Measurements from ENCODE around the gene MT1F.

MT1F gene

DNA sequence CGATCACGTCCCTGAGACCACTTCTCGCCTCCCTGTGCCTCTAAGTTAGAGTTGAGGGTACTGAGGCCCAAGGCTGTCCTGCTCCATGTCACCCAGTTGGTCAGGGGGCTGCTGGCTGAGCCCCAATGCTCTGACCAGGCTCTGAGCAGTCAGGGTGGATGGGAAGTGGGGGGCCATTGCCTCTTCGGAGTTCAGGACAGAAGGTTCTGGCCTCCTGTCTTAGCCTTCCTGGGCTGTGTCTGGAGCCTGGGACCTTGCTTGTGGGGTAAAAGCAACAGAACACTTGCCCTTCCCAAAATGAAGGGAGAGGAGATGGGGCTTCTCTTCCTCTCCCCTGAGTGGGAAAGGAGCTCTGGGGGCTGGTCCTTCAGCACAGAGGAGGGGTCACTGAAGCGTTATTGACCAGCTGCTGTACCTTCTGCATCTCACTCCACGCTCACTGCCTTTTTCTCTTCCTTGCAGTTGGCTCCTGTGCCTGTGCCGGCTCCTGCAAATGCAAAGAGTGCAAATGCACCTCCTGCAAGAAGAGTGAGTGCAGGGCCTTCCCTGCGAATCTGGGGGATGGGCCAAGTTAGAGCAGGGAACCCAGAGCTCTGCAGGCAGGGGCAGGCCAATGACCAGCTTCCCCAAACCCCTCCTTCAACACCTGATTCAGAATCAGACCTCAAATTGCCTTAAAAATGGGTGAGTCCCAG, 25.1 kb downstream of the MT1F start:
- Histone ChIP-seq H3K4me3 (ENCODE audit: low read length) (peak overlapping the region; percentile 94), H3K9me3 (ENCODE audit: insufficient read depth, low read length) (no peaks in the 10 kb centered on the region), H2AFZ (ENCODE audit: low read depth, low read length) (peak overlapping the region; percentile 79), H3K27ac (ENCODE audit: low read length) (no peak overlapping the region), H4K20me1 (ENCODE audit: insufficient read depth, low read length) (no peaks in the 10 kb centered on the region), H3K27me3 (ENCODE audit: low read depth, low read length) (no peaks in the 10 kb centered on the region), H3K9ac (ENCODE audit: low read length) (peak overlapping the region; percentile 78), H3K79me2 (ENCODE audit: low read length) (no peaks in the 10 kb centered on the region), H3K36me3 (replicated peaks; ENCODE audit: low read depth, low read length) (no peaks in the 10 kb centered on the region), H3K4me2 (ENCODE audit: low read length) (peak overlapping the region; percentile 99), H3K4me1 (ENCODE audit: low read length) (peaks cover 14% of the 10 kb centered on the region)
- TF ChIP-seq EZH2phosphoT487 (IDR thresholded peaks at IDR 0.05; ENCODE audit: low read depth) = no peak
- TF ChIP-seq, protein P1, sequence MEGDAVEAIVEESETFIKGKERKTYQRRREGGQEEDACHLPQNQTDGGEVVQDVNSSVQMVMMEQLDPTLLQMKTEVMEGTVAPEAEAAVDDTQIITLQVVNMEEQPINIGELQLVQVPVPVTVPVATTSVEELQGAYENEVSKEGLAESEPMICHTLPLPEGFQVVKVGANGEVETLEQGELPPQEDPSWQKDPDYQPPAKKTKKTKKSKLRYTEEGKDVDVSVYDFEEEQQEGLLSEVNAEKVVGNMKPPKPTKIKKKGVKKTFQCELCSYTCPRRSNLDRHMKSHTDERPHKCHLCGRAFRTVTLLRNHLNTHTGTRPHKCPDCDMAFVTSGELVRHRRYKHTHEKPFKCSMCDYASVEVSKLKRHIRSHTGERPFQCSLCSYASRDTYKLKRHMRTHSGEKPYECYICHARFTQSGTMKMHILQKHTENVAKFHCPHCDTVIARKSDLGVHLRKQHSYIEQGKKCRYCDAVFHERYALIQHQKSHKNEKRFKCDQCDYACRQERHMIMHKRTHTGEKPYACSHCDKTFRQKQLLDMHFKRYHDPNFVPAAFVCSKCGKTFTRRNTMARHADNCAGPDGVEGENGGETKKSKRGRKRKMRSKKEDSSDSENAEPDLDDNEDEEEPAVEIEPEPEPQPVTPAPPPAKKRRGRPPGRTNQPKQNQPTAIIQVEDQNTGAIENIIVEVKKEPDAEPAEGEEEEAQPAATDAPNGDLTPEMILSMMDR (IDR thresholded peaks at IDR 0.05; ENCODE audit: low read depth, low read length) = no peak

DNA sequence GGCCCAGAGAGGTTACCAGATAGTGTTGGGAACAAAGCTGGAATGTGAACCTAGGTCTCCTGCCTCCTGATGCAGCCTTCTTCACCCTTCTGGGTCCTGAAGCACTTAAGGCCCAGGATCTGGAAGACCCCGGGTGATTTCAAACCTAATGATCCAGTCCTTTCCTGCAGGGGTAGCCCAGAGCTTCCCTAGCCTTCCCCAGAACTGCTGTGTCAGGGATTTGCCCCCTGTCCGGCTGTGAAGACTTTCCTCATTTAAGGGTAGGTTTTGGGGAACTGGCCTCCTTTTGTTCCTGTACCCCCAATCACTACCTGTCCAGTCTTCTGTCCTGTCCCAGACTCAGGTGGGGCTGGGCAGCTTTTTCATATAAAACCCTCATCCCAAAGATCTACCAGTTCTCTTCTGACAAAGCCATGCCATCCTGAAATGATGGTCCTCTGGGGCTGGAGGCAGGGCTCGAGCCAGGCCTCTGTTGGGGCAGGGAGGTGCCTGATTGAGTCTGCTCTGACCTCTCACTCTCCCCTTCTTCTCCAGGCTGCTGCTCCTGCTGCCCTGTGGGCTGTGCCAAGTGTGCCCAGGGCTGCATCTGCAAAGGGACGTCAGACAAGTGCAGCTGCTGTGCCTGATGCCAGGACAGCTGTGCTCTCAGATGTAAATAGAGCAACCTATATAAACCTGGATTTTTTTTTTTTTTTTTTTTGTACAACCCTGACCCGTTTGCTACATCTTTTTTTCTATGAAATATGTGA, 25.8 kb downstream of the MT1F start:
- Histone ChIP-seq H3K4me3 (ENCODE audit: low read length) (peak overlapping the region; percentile 94), H2AFZ (ENCODE audit: low read depth, low read length) (no peak overlapping the region)

DNA sequence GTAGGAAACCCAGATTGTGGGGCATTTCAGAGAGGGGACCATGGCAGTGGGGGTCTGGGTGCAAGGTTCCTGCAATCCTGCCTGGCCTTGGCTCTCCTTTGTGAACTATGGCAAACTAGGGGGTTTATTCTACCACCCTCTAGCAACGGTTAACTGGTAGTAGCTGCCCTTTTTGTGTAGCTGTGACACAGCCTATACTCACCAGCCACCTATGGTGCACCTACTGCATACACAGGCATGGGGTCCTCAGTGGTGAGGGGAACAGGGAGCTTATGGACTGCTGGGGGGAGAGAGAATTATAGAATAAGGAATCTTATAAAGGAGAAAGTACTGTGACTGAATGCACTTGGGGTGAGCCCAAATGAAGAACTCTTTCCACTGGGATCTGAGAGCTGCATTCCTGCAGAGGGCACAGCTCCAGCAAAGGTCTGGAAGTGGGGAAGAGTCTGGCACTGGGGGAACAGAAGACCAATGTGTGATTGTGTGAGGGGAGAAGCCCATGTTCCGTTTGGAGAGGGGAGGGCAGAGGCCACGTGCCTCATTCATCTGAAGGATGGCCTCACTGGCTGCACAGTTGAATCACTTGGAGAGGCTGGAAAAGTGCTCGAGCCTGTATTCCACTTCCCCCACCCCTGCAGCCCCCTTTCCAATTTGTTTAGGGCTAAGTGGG, 26.6 kb downstream of the MT1F start:
- no peaks in the 10 kb centered on the region for H3K79me2 ChIP-seq (ENCODE audit: low read length)
- H3K9me3 ChIP-seq (ENCODE audit: insufficient read depth, low read length) = no peaks in the 10 kb centered on the region
- no peak overlapping the region for H3K9ac ChIP-seq (ENCODE audit: low read length)
- H3K27ac ChIP-seq (ENCODE audit: low read length) = no peak overlapping the region
- TF ChIP-seq, protein P1 (IDR thresholded peaks at IDR 0.05; ENCODE audit: low read depth, low read length) = no peak
- no peak for TF ChIP-seq EZH2phosphoT487 (IDR thresholded peaks at IDR 0.05; ENCODE audit: low read depth)
- H2AFZ ChIP-seq (ENCODE audit: low read depth, low read length) = no peak overlapping the region
- H4K20me1 ChIP-seq (ENCODE audit: insufficient read depth, low read length) = no peaks in the 10 kb centered on the region
- no peak overlapping the region for H3K4me3 ChIP-seq (ENCODE audit: low read length)
- H3K27me3 ChIP-seq (ENCODE audit: low read depth, low read length) = no peaks in the 10 kb centered on the region; the same call in 1 of the 2 replicates
- H3K4me2 ChIP-seq (ENCODE audit: low read length) = no peak overlapping the region
- H3K36me3 ChIP-seq (replicated peaks; ENCODE audit: low read depth, low read length) = no peaks in the 10 kb centered on the region
- H3K4me1 ChIP-seq (ENCODE audit: low read length) = peaks cover 14% of the 10 kb centered on the region

More for the DNA sequence above, 25.8 kb downstream of the MT1F start:
- no peak overlapping the region for H3K27ac ChIP-seq (ENCODE audit: low read length)
- peak overlapping the region; percentile 99 for H3K4me2 ChIP-seq (ENCODE audit: low read length)
- H3K27me3 ChIP-seq (ENCODE audit: low read depth, low read length) = no peaks in the 10 kb centered on the region
- H3K4me1 ChIP-seq (ENCODE audit: low read length) = peaks cover 14% of the 10 kb centered on the region
- no peak for TF ChIP-seq EZH2phosphoT487 (IDR thresholded peaks at IDR 0.05; ENCODE audit: low read depth)
- TF ChIP-seq, protein P1 (IDR thresholded peaks at IDR 0.05; ENCODE audit: low read depth, low read length) = no peak
- no peaks in the 10 kb centered on the region for H4K20me1 ChIP-seq (ENCODE audit: insufficient read depth, low read length)
- no peaks in the 10 kb centered on the region for H3K36me3 ChIP-seq (replicated peaks; ENCODE audit: low read depth, low read length)
- H3K9ac ChIP-seq (ENCODE audit: low read length) = peak overlapping the region; percentile 78; the same call in 1 of the 2 replicates
- no peaks in the 10 kb centered on the region for H3K79me2 ChIP-seq (ENCODE audit: low read length)
- no peaks in the 10 kb centered on the region for H3K9me3 ChIP-seq (ENCODE audit: insufficient read depth, low read length)
